HCT116 (cell line): ENCODE data around the gene TCL1B. TPM values are rescaled to one million over a fixed set of nuclear protein-coding genes. Genes with fewer than 3 reads are reported as not detected.

ENCODE experiments used
- ATAC-seq: fragments of 200-7000 bp; cut with Tn5 transposase; 2 replicates; pipeline ENCODE4 v1.9.1; 2020; ENCODE audit warnings: mild to moderate bottlenecking, moderate library complexity
- BruUV-seq: library from RNA; stranded (reverse); fragments of 400-500 nt; replicated peaks from 2 replicates; lab custom pipeline; 2021; lab: Mats Ljungman, UMichigan
- CTCF ChIA-PET: fragments of 300-600 bp; sonication (Branson Sonifier 250); formaldehyde crosslinking; loops from one replicate; lab custom pipeline; 2021; ENCODE audit warnings: antibody characterized with exemption; lab: Charles Lee
- POLR2A ChIA-PET: fragments of 300-600, 350-600 bp; sonication (Branson Sonifier 250); formaldehyde crosslinking; loops from one replicate; lab custom pipeline; 2021; ENCODE audit warnings: antibody characterized with exemption; lab: Charles Lee
- RAD21 ChIA-PET, 2 experiments: fragments of 300-600 bp; sonication (Branson Sonifier 250); formaldehyde crosslinking; loops; one replicate each; lab custom pipeline; 2023; ENCODE audit warnings: low total read pairs in 2 of 2; ENCODE audit not compliant: uncharacterized antibody in 2 of 2, unreplicated experiment in 2 of 2, low non-redundant PET in 1 of 2; lab: Charles Lee
- DNase-seq: peaks from one replicate; pipeline ENCODE4 v3.0.0-alpha.2; 2010; ENCODE audit warnings: low read depth, low spot score
- H2AFZ ChIP-seq: fragments of 200-600 bp; shearing (Covaris generic), sonication (generic); 2 replicates; pipeline ENCODE4 v1.6.1; 2017; ENCODE audit warnings: low read depth, mixed run types, mixed read lengths, antibody characterized with exemption, low read length; ENCODE audit not compliant: poor library complexity, severe bottlenecking
- H3K27ac ChIP-seq: 2 replicates; pipeline ENCODE4 v1.5.1; 2012; ENCODE audit warnings: low read depth, low read length
- H3K27me3 ChIP-seq: fragments of 200-600 bp; sonication (generic); 2 replicates; pipeline ENCODE4 v1.6.1; 2016; ENCODE audit warnings: mixed run types, low read length, mixed read lengths; ENCODE audit not compliant: insufficient read depth
- H3K36me3 ChIP-seq, 2 experiments: fragments of 200-500 bp in 1 of 2; fragments of 200-600 bp in 1 of 2; sonication (Bioruptor generic) in 1 of 2; sonication (generic) in 1 of 2; 2 replicates each; pipeline versions ENCODE4 v1.5.1 to v1.6.1; 2014 to 2016; ENCODE audit warnings: low read length in 2 of 2, inconsistent platforms in 1 of 2, mixed read lengths in 1 of 2, mixed run types in 1 of 2; ENCODE audit not compliant: insufficient read depth in 2 of 2, control insufficient read depth in 1 of 2
- H3K4me1 ChIP-seq, 2 experiments: fragments of 200-600 bp in 1 of 2; sonication (generic) in 1 of 2; 2 replicates each; pipeline versions ENCODE4 v1.5.1 to v1.6.1; 2012 to 2017; ENCODE audit warnings: low read length in 2 of 2, inconsistent platforms in 1 of 2, mild to moderate bottlenecking in 1 of 2, mixed read lengths in 1 of 2, mixed run types in 1 of 2, moderate library complexity in 1 of 2; ENCODE audit not compliant: insufficient read depth in 2 of 2, control insufficient read depth in 1 of 2
- H3K4me2 ChIP-seq: fragments of 200-600 bp; sonication (generic); 2 replicates; pipeline ENCODE4 v1.6.1; 2017; ENCODE audit warnings: mixed run types, low read length, mixed read lengths
- H3K4me3 ChIP-seq, 2 experiments: fragments of 200-600 bp in 1 of 2; sonication (generic) in 1 of 2; replicated peaks in 1 of 2; 2 replicates each; pipeline ENCODE4 v1.5.1; 2011 to 2016; ENCODE audit warnings: low read length in 2 of 2, control low read depth in 1 of 2, low read depth in 1 of 2, mild to moderate bottlenecking in 1 of 2, mixed read lengths in 1 of 2, mixed run types in 1 of 2
- H3K79me2 ChIP-seq: fragments of 200-600 bp; sonication (generic); 2 replicates; pipeline ENCODE4 v1.6.1; 2017; ENCODE audit warnings: mild to moderate bottlenecking, mixed run types, low read length, moderate library complexity, mixed read lengths; ENCODE audit not compliant: insufficient read depth
- H3K9ac ChIP-seq: fragments of 200-600 bp; sonication (generic); 2 replicates; pipeline ENCODE4 v1.6.1; 2016; ENCODE audit warnings: low read length, mixed read lengths
- H3K9me2 ChIP-seq: fragments of 200-600 bp; sonication (generic), shearing (Covaris generic); 2 replicates; pipeline ENCODE4 v1.6.1; 2017; ENCODE audit warnings: mixed run types, mild to moderate bottlenecking, moderate library complexity; ENCODE audit not compliant: insufficient read depth
- H3K9me3 ChIP-seq, 2 experiments: fragments of 200-500 bp in 1 of 2; fragments of 200-600 bp in 1 of 2; sonication (Bioruptor generic) in 1 of 2; sonication (generic) in 1 of 2; 2 replicates each; pipeline ENCODE4 v1.6.1; 2014 to 2017; ENCODE audit warnings: low read length in 2 of 2, mixed read lengths in 2 of 2, inconsistent platforms in 1 of 2, low read depth in 1 of 2, mild to moderate bottlenecking in 1 of 2, mixed run types in 1 of 2, moderate library complexity in 1 of 2; ENCODE audit not compliant: control insufficient read depth in 1 of 2, insufficient read depth in 1 of 2
- H4K20me1 ChIP-seq: fragments of 200-600 bp; sonication (generic), shearing (Covaris generic); 2 replicates; pipeline ENCODE4 v1.6.1; 2017; ENCODE audit warnings: mixed run types, mild to moderate bottlenecking, moderate library complexity; ENCODE audit not compliant: insufficient read depth
- ATF3 ChIP-seq: IDR thresholded peaks from 2 replicates; pipeline ENCODE4 v1.6.1; 2012
- CBX3 ChIP-seq: IDR thresholded peaks from 2 replicates; pipeline ENCODE4 v1.6.1; 2012; ENCODE audit warnings: low read depth
- CEBPB ChIP-seq: IDR thresholded peaks from 2 replicates; pipeline ENCODE4 v1.6.1; 2012; ENCODE audit warnings: low read depth
- CTCF ChIP-seq, 3 experiments: fragments of 200-600 bp in 1 of 3; sonication (generic) in 1 of 3; IDR thresholded peaks in 2 of 3; conservative IDR thresholded peaks in 1 of 3; 2 replicates each; pipeline ENCODE4 v1.5.1; 2012 to 2017; ENCODE audit warnings: low read depth in 2 of 3, low read length in 2 of 3, antibody characterized with exemption in 1 of 3, borderline replicate concordance in 1 of 3, control low read depth in 1 of 3, mild to moderate bottlenecking in 1 of 3, mixed read lengths in 1 of 3, mixed run types in 1 of 3, moderate library complexity in 1 of 3; ENCODE audit not compliant: insufficient read depth in 1 of 3
- EGR1 ChIP-seq: IDR thresholded peaks from 2 replicates; pipeline ENCODE4 v1.6.1; 2012; ENCODE audit warnings: low read depth
- ELF1 ChIP-seq: IDR thresholded peaks from 2 replicates; pipeline ENCODE4 v1.6.1; 2012; ENCODE audit warnings: low read depth, borderline replicate concordance
- EZH2 ChIP-seq: fragments of 200-600 bp; sonication (generic); IDR thresholded peaks from 2 replicates; pipeline ENCODE4 v1.6.1; 2017; ENCODE audit warnings: antibody characterized with exemption, mixed run types
- EZH2phosphoT487 ChIP-seq: fragments of 200-600 bp; IDR thresholded peaks from 2 replicates; pipeline ENCODE4 v1.6.1; 2018; ENCODE audit warnings: antibody characterized with exemption, borderline replicate concordance
- FOSL1 ChIP-seq: IDR thresholded peaks from 2 replicates; pipeline ENCODE4 v1.6.1; 2012; ENCODE audit warnings: low read depth
- JUND ChIP-seq: IDR thresholded peaks from 2 replicates; pipeline ENCODE4 v1.6.1; 2012
- MAX ChIP-seq: IDR thresholded peaks from 2 replicates; pipeline ENCODE4 v1.6.1; 2012
- POLR2AphosphoS5 ChIP-seq: IDR thresholded peaks from 2 replicates; pipeline ENCODE4 v1.6.1; 2011; ENCODE audit warnings: mild to moderate bottlenecking, low read depth, low read length, moderate library complexity
- SIN3A ChIP-seq: IDR thresholded peaks from 2 replicates; pipeline ENCODE4 v1.6.1; 2012; ENCODE audit warnings: low read depth
- SRF ChIP-seq: IDR thresholded peaks from 2 replicates; pipeline ENCODE4 v1.6.1; 2012; ENCODE audit warnings: low read depth
- YY1 ChIP-seq: IDR thresholded peaks from 2 replicates; pipeline ENCODE4 v1.6.1; 2011; ENCODE audit warnings: low read length, low read depth, moderate library complexity, mild to moderate bottlenecking; ENCODE audit not compliant: insufficient replicate concordance; ENCODE audit errors: extremely low read depth
- ZFX ChIP-seq: fragments of 450-650 bp; IDR thresholded peaks from 2 replicates; pipeline ENCODE4 v1.6.1; 2017
- ZNF274 ChIP-seq: fragments of 200-500 bp; sonication (Bioruptor generic); IDR thresholded peaks from 2 replicates; pipeline ENCODE4 v1.6.1; 2014; ENCODE audit warnings: mild to moderate bottlenecking, low read depth, low read length, inconsistent platforms
- intact Hi-C: fragments of 100-400 bp; cut with micrococcal nuclease; formaldehyde crosslinking; loops from 2 replicates; pipeline ENCODE4 v1.10.0; 2022
- total RNA-seq: library from RNA; stranded (reverse); gene quantifications from one replicate; pipeline ENCODE4 v1.2.1, GENCODE V29; 2021; ENCODE audit not compliant: unreplicated experiment

TCL1B gene
- total RNA-seq, 1 experiment from 2014 or later: not detected

GRCh38 chr14:95697764-95698163 lies 11.5 kb downstream of the TCL1B start:
- ChIA-PET CTCF (no interaction called here), POLR2A (no interaction called here), RAD21 (no interaction called here)
- H3K27ac ChIP-seq: no peak overlapping the region
- no peaks in the 10 kb centered on the region for H3K9me3 ChIP-seq
- no peaks in the 10 kb centered on the region for H3K79me2 ChIP-seq
- no peak overlapping the region for H2AFZ ChIP-seq
- H4K20me1 ChIP-seq: no peaks in the 10 kb centered on the region
- no peaks in the 10 kb centered on the region for H3K9me2 ChIP-seq
- no peak for TF ChIP-seq CEBPB
- TF ChIP-seq MAX: no peak
- TF ChIP-seq EZH2phosphoT487: no peak
- TF ChIP-seq CBX3: no peak
- TF ChIP-seq SRF: no peak
- no peak for TF ChIP-seq EZH2
- no peak for TF ChIP-seq ATF3
- TF ChIP-seq EGR1: no peak
- TF ChIP-seq ELF1: no peak
- no peak for TF ChIP-seq ZNF274
- no peak for TF ChIP-seq POLR2AphosphoS5
- no peak for TF ChIP-seq SIN3A
- no peak for TF ChIP-seq ZFX
- no peak for TF ChIP-seq JUND
- no peak for TF ChIP-seq CTCF (IDR thresholded peaks at IDR 0.05 in 2 of 3, conservative IDR thresholded peaks at IDR 0.05 in 1 of 3; ENCODE audit: borderline replicate concordance in 1 of 3, insufficient read depth in 1 of 3, low read depth in 2 of 3, low read length in 2 of 3)
- no peak for TF ChIP-seq FOSL1
- no peak for TF ChIP-seq YY1
- no TSS peak for BruUV-seq
- no peak overlapping the region for H3K4me3 ChIP-seq
- peaks cover 0 to 4% of the 10 kb centered on the region in 2 experiments; a peak in 1 of 4 replicates for H3K4me1 ChIP-seq
- DNase-seq (no peak), ATAC-seq (no peak)
- no peaks in the 10 kb centered on the region for H3K36me3 ChIP-seq
- intact Hi-C loops: no loop called here
- H3K9ac ChIP-seq: no peak overlapping the region
- no peak overlapping the region for H3K4me2 ChIP-seq
- peaks cover 46% of the 10 kb centered on the region for H3K27me3 ChIP-seq
